ENCODE results near the gene ST3GAL2. TPM values are rescaled to one million over a fixed set of nuclear protein-coding genes. Genes with fewer than 3 reads are reported as not detected.

ST3GAL2 gene
- total and polyA plus RNA-seq, 10 of the 15 experiments (the other 5 are each of a cell fraction or from before 2014, with no cell fraction given), result 0.95 to 61.7 (median 25.9) TPM

DNA sequence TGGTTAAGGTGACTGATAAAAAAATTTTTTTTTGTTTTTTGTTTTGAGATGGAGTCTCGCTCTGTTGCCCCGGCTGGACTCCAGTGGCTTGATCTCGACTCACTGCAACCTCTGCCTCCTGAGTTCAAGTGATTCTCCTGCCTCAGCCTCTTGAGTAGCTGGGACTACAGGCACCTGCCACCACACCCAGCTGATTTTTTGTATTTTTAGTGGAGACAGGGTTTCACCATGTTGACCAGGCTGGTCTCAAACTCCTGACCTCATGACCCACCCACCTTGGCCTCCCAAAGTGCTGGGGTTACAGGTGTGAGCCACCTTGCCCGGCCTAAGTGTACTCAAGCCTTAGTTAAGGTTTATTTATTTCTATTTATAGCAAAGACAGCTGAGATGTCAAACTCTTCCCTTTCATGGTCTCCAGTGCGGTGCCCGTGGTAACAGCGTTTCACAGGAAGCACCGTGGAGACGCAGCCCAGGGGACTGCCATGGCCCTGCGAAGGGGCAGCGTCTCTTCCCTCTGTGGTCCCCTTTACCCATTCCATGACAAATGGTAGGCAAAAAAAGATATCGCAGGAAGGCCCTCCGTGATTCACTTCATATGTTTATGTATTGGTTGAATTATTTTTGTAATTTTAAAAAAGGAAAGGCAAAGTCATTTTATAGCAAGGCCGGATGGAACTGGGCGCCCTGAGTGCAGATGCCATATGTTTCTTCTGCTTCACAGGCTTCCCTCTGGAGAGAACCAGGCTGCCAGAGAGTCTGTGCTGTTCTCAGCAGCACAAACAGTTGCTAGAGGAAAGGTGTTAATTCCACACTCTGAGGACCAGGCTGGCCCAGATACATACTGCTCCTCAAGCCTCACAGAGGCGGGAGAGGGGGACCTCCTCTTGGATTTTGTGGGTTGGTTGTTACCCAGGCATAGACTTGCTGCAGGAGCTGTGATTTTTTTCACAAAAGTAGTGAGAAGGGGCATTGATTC lies 63.0 kb downstream of the ST3GAL2 start:
- in situ Hi-C loops (cut with MboI), result no loop called here
- BruUV-seq (replicated peaks), result no TSS peak

More for the DNA sequence above, 63.0 kb downstream of the ST3GAL2 start:
- ChIA-PET SMC1A (ENCODE audit: uncharacterized antibody, unreplicated experiment) (interaction anchor here (1.1 to 1.2 kb wide), 2 partner anchors 32 to 80 kb away, joined by 3 read pairs; no protein-coding TSS in a partner anchor), POLR2A (interaction anchor here (1.6 kb wide), 1 partner anchor 102 kb away, joined by 9 read pairs; no protein-coding TSS in a partner anchor), RAD21 (ENCODE audit: unreplicated experiment) (no interaction called here), CTCF (interaction anchor here (0.7 kb wide), 1 partner anchor 35 kb away, joined by 3 read pairs; no protein-coding TSS in a partner anchor)
- Histone ChIP-seq H3K27ac (ENCODE audit: control insufficient read depth, insufficient read depth) (no peak overlapping the region), H4K20me1 (ENCODE audit: control insufficient read depth, insufficient read depth) (no peaks in the 10 kb centered on the region), H3K9me3 (replicated peaks; ENCODE audit: control insufficient read depth, insufficient read depth, low read length) (no peaks in the 10 kb centered on the region), H3K27me3 (replicated peaks in 1 of 2; ENCODE audit: control insufficient read depth in 2 of 2, insufficient read depth in 2 of 2, low read length in 1 of 2) (no peaks in the 10 kb centered on the region), H3K79me2 (ENCODE audit: control insufficient read depth, insufficient read depth, low read length) (peaks cover 21% of the 10 kb centered on the region), H3K9ac (ENCODE audit: control insufficient read depth, insufficient read depth, low read length) (no peak overlapping the region), H2AFZ (ENCODE audit: control insufficient read depth, low read depth, low read length) (no peak overlapping the region), H3K4me2 (ENCODE audit: control insufficient read depth, insufficient read depth) (no peak overlapping the region), H3K4me3 (no peak overlapping the region), H3K4me1 (ENCODE audit: control insufficient read depth, insufficient read depth, low read length) (peaks cover 8% of the 10 kb centered on the region), H3K36me3 (ENCODE audit: control insufficient read depth in 2 of 2, insufficient read depth in 2 of 2, low read length in 1 of 2) (peaks cover 6 to 15% of the 10 kb centered on the region in 2 experiments; a peak in 3 of 4 replicates)
- ATAC-seq, result no peak
- intact Hi-C loops (cut with micrococcal nuclease; ENCODE audit: unreplicated experiment), result no loop called here
- no peak for DNase-seq (ENCODE audit: low read depth, low spot score)
- 86% methylated on average over 16 of the region's 16 CpGs for WGBS (ENCODE audit: insufficient coverage, insufficient replicate concordance, low lambda C conversion rate, missing lambda C conversion rate)
- no peak for FAIRE-seq
- TF ChIP-seq, protein P1, sequence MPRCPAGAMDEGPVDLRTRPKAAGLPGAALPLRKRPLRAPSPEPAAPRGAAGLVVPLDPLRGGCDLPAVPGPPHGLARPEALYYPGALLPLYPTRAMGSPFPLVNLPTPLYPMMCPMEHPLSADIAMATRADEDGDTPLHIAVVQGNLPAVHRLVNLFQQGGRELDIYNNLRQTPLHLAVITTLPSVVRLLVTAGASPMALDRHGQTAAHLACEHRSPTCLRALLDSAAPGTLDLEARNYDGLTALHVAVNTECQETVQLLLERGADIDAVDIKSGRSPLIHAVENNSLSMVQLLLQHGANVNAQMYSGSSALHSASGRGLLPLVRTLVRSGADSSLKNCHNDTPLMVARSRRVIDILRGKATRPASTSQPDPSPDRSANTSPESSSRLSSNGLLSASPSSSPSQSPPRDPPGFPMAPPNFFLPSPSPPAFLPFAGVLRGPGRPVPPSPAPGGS (IDR thresholded peaks at IDR 0.05; ENCODE audit: borderline replicate concordance, insufficient read depth, low read depth, low read length, poor library complexity, severe bottlenecking), result peak; percentile 12
- no peak for TF ChIP-seq YY1 (IDR thresholded peaks at IDR 0.05; ENCODE audit: low read depth, low read length)

Data from GM12878 (cell line).